Right lobe of liver (tissue), 6 donors: ENCODE results near the gene BMP8A. TPM values are rescaled to one million over a fixed set of nuclear protein-coding genes. Genes with fewer than 3 reads are reported as not detected.

Experiments used
- ATAC-seq, 4 donors: fragments of 200-7000 bp; cut with Tn5 transposase; one replicate each; pipeline ENCODE4 v1.9.1; 2020; ENCODE audit warnings: mild to moderate bottlenecking in 4 of 4, moderate library complexity in 4 of 4
- DNase-seq, 3 donors: peaks; one replicate each; pipeline ENCODE4 v3.0.0-alpha.2; 2020
- H3K27ac ChIP-seq, 3 donors: fragments of 200-600 bp; one replicate each; pipeline ENCODE4 v1.8.0; 2022
- H3K27me3 ChIP-seq, 2 donors: fragments of 200-600 bp; one replicate each; pipeline ENCODE4 v1.8.0; 2022
- H3K36me3 ChIP-seq, 4 donors: fragments of 200-600 bp; sonication (generic) in 1 of 4; one replicate each; pipeline versions ENCODE4 v1.5.1 to v1.8.0; 2017 to 2022; ENCODE audit warnings: control low read depth in 1 of 4
- H3K4me1 ChIP-seq, 4 donors: fragments of 200-600 bp; sonication (generic) in 1 of 4; one replicate each; pipeline versions ENCODE4 v1.5.1 to v1.8.0; 2017 to 2022; ENCODE audit warnings: control low read depth in 1 of 4
- H3K4me3 ChIP-seq, 3 donors: fragments of 200-600 bp; one replicate each; pipeline ENCODE4 v1.8.0; 2022
- H3K9me3 ChIP-seq, 4 donors: fragments of 200-600 bp; sonication (generic) in 1 of 4; one replicate each; pipeline versions ENCODE4 v1.5.1 to v1.8.0; 2017 to 2022; ENCODE audit warnings: control low read depth in 1 of 4
- POLR2A ChIP-seq: fragments of 450-650 bp; IDR thresholded peaks from one replicate; pipeline ENCODE4 v1.6.1; 2017; ENCODE audit warnings: antibody characterized with exemption, mild to moderate bottlenecking
- WGBS: methylation state at CpG from one replicate; pipeline ENCODE4 v1.1.6; 2018; ENCODE audit warnings: low coverage, low lambda C conversion rate; ENCODE audit not compliant: insufficient coverage; ENCODE audit errors: missing lambda C conversion rate; 5-methylcytosine and 5-hydroxymethylcytosine counted together
- intact Hi-C, 2 donors: fragments of 100-400 bp; cut with DNase I; formaldehyde crosslinking; loops; one replicate each; pipeline versions ENCODE4 v1.11.2 to v1.14.1; 2022
- total RNA-seq, 6 experiments: library from RNA; depleted of rRNA in 2 of 6; stranded (reverse); fragments of >200 nt in 2 of 6; fragmentation: NEBNext Ultra II Directional in 3 of 6; extraction: Animal tissue kit (Norgen Biotek cat#: 25700) in 3 of 6; gene quantifications; one replicate each; pipeline versions ENCODE4 v1.1.0 to v1.2.4, GENCODE V29; 2016 to 2023
- TF ChIP-seq, protein P1 (sequence below), 4 donors: fragments of 200-600 bp in 3 of 4; fragments of 450-650 bp in 1 of 4; IDR thresholded peaks; one replicate each; pipeline versions ENCODE4 v1.5.1 to v1.8.0; 2016 to 2022; ENCODE audit warnings: antibody characterized with exemption in 4 of 4, mild to moderate bottlenecking in 2 of 4
- donor health status: DM: no; HTN: yes; CAD: no.
- donor health status: DM: no; HTN: no; CAD: no.
- donor health status: DM: no; HTN: no; CAD: no.
- donor health status: DM: no; HTN: yes; CAD: no.
- donor health status: DM: no; HTN: yes; CAD: no.

BMP8A gene
- total RNA-seq, 6 experiments from 2014 or later, result 0.18 to 0.80 TPM; not detected in 4

DNA sequence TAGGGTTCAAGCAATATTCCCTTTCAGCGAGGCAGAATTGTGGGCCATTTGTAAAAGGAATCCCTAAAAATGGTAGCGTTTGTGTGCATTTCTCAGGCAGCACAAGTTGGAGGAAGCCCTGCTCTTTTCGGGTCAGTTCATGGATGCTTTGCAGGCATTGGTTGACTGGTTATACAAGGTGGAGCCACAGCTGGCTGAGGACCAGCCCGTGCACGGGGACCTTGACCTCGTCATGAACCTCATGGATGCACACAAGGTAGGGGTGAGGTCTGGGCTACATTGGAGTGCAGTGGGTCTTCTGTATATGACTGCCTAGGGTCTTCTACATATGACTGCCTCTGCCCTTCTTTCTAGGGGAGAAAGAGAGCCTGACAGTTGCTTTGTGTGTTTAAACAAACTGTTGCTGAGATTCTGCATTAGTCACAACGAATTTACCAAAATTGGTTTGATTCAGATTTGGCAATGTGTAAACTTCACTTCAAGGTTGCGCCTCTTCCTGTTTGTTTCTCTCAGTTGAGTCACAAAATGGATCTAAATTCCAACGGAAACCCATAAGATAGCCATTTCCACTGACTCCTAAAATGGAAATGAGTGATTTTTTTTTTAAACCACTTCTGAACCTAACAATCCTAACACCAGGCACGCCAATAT is 40.4 kb upstream of the BMP8A start:
- intact Hi-C loops, result no loop called here
- peak; percentile 52 to 86 (median 76) for DNase-seq

GRCh38 chr1:39452081-39452480 is 39.4 kb upstream of the BMP8A start:
- WGBS, result 84% methylated on average over 7 of the region's 7 CpGs

More for the DNA sequence above, 40.4 kb upstream of the BMP8A start:
- no peaks in the 10 kb centered on the region for H3K27me3 ChIP-seq
- peak; percentile 72 to 89 (median 87) for ATAC-seq
- no peak for TF ChIP-seq POLR2A
- TF ChIP-seq, protein P1, sequence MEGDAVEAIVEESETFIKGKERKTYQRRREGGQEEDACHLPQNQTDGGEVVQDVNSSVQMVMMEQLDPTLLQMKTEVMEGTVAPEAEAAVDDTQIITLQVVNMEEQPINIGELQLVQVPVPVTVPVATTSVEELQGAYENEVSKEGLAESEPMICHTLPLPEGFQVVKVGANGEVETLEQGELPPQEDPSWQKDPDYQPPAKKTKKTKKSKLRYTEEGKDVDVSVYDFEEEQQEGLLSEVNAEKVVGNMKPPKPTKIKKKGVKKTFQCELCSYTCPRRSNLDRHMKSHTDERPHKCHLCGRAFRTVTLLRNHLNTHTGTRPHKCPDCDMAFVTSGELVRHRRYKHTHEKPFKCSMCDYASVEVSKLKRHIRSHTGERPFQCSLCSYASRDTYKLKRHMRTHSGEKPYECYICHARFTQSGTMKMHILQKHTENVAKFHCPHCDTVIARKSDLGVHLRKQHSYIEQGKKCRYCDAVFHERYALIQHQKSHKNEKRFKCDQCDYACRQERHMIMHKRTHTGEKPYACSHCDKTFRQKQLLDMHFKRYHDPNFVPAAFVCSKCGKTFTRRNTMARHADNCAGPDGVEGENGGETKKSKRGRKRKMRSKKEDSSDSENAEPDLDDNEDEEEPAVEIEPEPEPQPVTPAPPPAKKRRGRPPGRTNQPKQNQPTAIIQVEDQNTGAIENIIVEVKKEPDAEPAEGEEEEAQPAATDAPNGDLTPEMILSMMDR (IDR thresholded peaks at IDR 0.05), result no peak
- H3K4me3 ChIP-seq, result no peak overlapping the region
- H3K27ac ChIP-seq, result peak overlapping the region; percentile 49 to 71 (median 56)
- H3K9me3 ChIP-seq, result no peaks in the 10 kb centered on the region
- peaks cover 18 to 77% (median 44%) of the 10 kb centered on the region in 4 donors for H3K36me3 ChIP-seq
- peaks cover 0 to 28% (median 6%) of the 10 kb centered on the region in 4 donors for H3K4me1 ChIP-seq
- 23% methylated on average over 9 of the region's 10 CpGs for WGBS

GRCh38 chr1:39452540-39452939 is 38.9 kb upstream of the BMP8A start:
- WGBS, result 93% methylated on average over 5 of the region's 5 CpGs
- H3K36me3 ChIP-seq, result peaks cover 20 to 84% (median 48%) of the 10 kb centered on the region in 4 donors

More at GRCh38 chr1:39452081-39452480, 39.4 kb upstream of the BMP8A start:
- peaks cover 20 to 84% (median 45%) of the 10 kb centered on the region in 4 donors for H3K36me3 ChIP-seq
- peaks cover 0 to 28% (median 6%) of the 10 kb centered on the region in 4 donors for H3K4me1 ChIP-seq
- no peaks in the 10 kb centered on the region for H3K27me3 ChIP-seq
- TF ChIP-seq, protein P1 (IDR thresholded peaks at IDR 0.05), result no peak
- TF ChIP-seq POLR2A, result no peak
- no peaks in the 10 kb centered on the region for H3K9me3 ChIP-seq
- no peak for DNase-seq
- no peak for ATAC-seq
- H3K27ac ChIP-seq, result peak overlapping the region in 2 of 3 donors; percentile 24 to 56
- no peak overlapping the region for H3K4me3 ChIP-seq
- intact Hi-C loops, result no loop called here

DNA sequence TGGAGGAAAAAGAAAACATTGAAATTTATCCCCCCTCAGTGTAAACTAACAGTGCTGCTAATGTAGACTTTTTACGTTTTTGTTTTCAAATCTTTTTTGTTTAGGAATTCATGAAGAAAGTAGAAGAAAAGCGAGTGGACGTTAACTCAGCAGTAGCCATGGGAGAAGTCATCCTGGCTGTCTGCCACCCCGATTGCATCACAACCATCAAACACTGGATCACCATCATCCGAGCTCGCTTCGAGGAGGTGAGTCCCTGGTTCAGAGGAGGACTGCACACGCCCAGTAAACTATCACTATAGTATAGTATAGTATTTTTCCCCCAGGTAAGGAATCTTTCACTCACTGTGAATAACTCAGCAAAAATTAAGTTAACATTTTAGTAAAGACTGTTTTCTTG is 37.8 kb upstream of the BMP8A start:
- H3K27me3 ChIP-seq, result no peaks in the 10 kb centered on the region
- H3K4me1 ChIP-seq, result peaks cover 0 to 28% (median 6%) of the 10 kb centered on the region in 4 donors
- intact Hi-C loops, result no loop called here
- peak; percentile 82 to 85 (median 83) for DNase-seq
- peak overlapping the region in 1 of 3 donors; percentile 34 for H3K27ac ChIP-seq
- H3K36me3 ChIP-seq, result peaks cover 20 to 84% (median 49%) of the 10 kb centered on the region in 4 donors
- ATAC-seq, result peak; percentile 61 to 77 (median 65)
- 35% methylated on average over 5 of the region's 8 CpGs for WGBS
- TF ChIP-seq POLR2A, result no peak
- TF ChIP-seq, protein P1 (IDR thresholded peaks at IDR 0.05), result no peak
- no peaks in the 10 kb centered on the region for H3K9me3 ChIP-seq
- no peak overlapping the region for H3K4me3 ChIP-seq

More at GRCh38 chr1:39452540-39452939, 38.9 kb upstream of the BMP8A start:
- Histone ChIP-seq H3K9me3 (no peaks in the 10 kb centered on the region), H3K27ac (peak overlapping the region in 2 of 3 donors; percentile 24 to 56), H3K4me1 (peaks cover 0 to 28% (median 6%) of the 10 kb centered on the region in 4 donors), H3K27me3 (no peaks in the 10 kb centered on the region), H3K4me3 (no peak overlapping the region)
- DNase-seq (no peak), ATAC-seq (no peak)
- intact Hi-C loops, result no loop called here
- no peak for TF ChIP-seq POLR2A
- TF ChIP-seq, protein P1 (IDR thresholded peaks at IDR 0.05), result no peak
